ENCODE data around the gene CTDSPL.

CTDSPL gene

DNA sequence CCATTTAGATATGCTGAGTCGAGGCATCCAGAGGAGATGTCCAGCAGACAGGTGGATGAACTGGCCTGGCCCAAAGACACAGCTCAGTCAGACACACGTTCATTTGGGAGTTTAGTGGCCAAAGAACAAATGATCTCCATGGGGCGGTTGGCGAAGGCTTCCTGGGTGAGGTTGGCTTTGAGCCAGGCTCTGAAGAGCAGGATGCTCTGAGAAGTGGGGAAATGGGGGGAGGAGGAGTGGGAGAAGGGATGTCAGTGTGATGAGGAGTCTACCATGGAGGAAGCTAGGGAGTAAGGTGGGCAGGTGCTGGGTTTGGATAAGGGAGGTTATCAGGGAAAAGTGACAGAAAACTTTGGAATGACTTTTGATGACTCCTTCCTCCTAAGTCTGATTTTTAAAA is 81.4 kb downstream of the CTDSPL start:
- no peak for DNase-seq (ENCODE audit: low read depth in 2 of 2)

DNA sequence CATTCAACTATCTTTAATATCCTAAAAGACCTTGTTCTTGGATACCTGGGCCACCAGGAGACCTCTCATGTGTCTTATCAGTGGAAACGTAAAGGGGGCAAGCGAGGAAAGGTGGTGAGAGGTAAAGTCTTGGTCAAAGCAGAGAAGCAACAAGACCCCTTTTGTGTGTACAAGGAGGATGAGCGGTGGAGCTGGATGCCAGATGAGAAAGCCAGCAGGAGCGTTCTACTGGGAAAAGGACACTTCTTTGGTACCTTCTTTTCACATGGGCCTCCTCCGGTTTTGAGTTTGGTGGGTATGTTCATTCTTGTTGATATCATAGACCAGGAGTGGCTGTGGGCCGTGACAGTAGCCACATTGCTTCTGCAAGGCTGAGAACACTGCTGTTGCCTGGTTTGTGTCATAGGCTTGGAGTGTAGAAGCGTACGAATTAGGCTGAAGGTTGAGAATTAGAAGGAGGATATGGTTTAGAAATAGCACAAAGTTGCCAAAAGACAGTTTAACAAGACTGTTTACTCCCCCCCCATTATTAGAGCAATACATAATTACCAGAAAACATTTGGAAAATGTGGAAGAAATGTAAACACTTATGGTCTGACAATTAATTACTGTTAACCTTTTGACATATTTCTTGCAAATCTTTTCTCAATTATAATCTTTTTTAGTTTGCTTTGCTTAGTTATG is 82.1 kb downstream of the CTDSPL start:
- DNase-seq (ENCODE audit: low read depth in 2 of 2) = no peak

DNA sequence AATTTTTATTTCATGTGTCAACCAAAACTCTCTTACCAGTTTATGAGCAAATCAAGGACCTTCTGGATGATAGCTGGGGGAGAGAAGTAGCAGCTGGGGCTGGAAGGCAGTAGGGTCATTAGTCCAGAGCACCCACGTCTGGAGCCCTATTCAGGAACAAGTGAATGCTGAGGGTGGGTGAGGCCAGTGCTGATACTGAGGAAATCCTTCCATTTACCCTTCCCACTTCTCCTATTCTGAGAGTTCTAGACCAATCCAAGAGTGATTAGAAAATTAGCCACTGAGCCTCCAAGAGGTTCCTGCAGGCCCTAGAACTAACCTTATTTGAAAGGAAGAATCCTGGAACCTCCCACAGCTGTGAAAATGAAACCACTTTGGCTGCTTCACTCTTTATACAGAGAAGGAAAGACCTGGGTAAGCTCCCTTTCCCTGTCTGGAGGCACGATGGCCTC is 82.7 kb downstream of the CTDSPL start:
- DNase-seq (ENCODE audit: low read depth in 2 of 2) = no peak

DNA sequence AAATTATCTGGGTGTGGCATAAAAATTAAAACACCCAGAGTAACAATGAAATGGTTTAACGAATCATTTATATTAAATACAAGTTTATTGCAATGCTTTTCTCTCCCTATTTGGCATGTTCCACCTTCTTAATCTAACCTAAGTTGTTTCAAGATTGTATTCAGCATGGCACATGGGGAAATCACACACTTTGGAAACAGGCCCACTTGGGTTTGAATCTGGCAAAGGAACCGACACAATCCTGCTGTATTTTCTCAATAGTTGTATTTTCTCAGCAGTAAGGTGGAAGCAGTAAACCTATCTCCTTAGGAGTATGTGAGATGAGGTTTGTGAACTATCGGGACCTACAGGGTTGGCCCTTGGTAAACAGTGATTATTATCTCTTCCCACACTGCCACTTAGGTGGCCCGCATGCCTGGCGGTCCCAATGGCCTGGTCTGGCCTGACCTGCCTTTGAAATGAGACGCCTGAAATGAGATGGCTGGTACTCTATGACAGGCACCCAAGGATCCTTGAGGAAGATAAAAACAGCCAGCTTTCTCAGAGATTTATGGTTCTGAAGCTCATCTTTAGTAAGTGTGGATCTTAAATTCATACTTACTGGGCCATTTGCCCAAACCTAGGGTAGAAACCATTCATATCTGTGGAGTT is 83.6 kb downstream of the CTDSPL start:
- DNase-seq (ENCODE audit: low read depth in 2 of 2) = no peak

DNA sequence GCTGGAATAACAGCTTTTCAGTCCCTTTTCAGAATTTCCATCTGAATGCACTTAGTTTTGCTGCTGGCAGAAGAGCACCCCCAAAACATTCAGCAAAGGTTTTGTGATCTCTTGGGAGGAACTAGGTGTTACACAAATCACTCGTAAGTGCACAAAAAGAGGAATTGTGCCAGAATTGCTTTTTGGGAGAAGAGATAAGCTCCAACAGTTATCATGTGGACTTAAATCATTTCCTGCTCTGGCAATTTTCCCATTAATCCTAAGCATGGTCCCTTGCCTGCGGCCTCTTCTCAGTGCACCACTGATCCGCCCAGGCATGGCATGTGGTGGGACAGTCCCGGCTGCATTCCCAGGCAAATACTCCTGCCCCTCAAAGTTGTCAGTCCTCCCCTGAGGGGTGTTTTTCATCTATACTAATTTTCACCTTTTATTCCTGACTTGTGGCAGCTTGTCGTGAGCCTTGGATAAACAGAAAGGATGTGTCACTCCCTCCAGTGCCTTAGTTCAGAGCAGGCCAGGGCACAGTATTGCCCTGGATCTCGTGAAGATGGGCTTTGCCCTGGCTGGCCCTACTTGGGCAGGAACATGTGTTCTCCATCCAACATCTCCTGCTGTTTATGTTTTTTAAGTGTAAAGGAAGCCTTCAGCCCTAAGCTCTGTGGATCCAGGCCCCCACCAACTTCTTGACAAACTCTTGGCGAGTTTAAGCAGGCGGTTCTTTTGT is 84.3 kb downstream of the CTDSPL start:
- no peak for DNase-seq (ENCODE audit: low read depth in 2 of 2)

DNA sequence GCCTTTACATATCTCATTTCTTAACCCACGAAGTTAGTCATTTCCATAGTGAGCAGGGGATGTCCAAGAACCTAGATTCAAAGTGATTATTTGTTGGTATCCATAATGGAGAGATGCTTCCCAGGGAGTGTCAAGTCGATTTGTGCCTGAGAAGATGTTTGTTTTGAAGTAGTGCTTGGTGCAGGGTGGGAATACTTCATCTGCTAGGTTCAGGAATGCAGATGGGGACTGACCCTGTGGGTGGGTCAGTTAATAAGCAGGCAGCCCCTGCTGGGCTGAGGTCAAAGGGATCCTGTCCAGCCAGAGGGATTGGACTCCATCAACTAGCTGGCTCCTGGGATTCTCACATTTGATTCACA is 84.8 kb downstream of the CTDSPL start:
- no peak for DNase-seq (ENCODE audit: low read depth in 2 of 2)

DNA sequence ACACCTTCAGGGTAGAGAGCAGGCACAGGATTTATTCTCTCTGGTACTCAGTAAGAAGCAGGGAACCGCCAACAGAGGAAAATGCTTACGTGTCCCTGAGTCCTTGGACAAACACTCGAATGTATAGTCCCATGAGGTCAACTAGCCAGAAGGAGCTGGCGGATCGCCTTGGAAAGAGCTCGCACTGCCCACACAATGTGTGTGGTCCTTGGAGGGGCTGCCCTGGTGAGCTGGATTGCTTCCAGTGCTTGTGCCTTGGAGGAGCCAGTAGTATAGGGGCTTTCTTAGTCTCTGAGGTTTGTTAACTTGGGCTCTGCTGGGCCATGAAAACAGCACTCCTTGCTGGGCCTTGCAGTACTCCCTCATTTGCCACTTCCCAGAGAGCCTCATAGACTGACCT is 88.2 kb downstream of the CTDSPL start:
- no peak for DNase-seq (ENCODE audit: low read depth in 2 of 2)

DNA sequence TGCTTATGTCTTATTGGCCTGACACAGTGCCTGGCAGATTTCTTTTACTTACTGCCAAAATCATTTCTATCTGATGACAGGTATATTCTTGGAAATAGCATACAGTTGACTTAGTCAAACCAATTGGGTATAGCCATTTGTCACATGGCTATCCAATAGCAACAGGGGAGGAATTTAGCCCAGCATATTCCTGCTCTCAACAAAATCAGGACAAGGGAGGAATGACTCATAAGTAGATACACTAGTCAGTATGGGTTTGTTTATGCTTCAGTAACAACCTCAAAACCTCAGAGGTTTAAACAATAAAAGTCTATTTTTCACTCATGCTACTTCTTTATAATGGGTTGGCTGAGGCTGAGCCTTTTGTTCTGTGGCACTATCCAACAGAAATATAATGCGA is 90.9 kb downstream of the CTDSPL start:
- DNase-seq (ENCODE audit: low read depth in 2 of 2) = no peak

DNA sequence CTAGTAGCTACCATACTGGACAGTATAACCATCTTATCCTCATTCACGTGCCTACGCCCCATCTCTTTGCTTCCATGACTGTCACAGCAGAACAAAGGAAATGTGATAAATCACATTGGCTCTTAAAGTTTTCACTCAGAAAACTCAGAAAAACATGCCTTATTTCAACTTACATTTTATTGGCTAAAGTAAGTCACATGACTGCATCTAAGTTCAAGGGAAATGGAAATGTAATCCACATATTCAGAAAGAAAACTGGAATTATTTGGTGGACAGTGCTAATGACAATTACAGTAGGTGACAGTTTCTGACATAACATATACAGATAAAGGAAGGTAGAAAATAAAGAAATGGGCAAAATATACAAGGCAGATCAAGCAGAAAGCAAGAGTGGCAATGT is 91.5 kb downstream of the CTDSPL start:
- no peak for DNase-seq (ENCODE audit: low read depth in 2 of 2)

DNA sequence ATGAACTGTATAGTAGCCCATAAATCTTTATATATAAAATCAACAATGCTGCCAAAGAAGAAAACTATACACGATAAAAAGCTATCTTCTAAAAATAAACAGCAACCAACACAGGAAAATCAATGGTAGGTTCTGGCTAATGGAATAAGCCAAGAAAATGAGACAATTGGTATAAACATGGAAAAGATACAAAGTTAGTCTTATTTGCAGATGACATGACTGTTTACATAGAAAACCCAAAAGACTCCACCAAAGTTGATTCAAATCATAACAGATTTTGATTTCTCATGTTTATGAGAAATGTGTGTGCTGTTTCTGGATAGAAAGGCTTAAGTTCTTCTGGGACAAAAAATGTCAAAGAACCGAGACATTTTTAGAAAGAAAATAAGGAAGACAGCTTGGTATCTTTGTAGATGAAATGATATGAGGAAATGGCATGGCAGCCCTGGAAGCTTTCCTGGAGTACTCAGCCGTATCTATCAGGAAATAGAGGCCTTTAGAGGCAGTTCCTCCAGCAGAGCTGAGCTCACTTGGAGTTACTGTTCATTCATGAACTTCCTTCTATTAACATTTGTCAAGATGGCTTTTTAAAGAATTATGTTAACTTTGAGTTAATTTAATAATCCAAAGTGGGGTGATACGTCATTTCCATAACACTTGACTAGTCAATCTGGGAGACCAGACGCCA is 92.2 kb downstream of the CTDSPL start:
- DNase-seq (ENCODE audit: low read depth in 2 of 2) = no peak

DNA sequence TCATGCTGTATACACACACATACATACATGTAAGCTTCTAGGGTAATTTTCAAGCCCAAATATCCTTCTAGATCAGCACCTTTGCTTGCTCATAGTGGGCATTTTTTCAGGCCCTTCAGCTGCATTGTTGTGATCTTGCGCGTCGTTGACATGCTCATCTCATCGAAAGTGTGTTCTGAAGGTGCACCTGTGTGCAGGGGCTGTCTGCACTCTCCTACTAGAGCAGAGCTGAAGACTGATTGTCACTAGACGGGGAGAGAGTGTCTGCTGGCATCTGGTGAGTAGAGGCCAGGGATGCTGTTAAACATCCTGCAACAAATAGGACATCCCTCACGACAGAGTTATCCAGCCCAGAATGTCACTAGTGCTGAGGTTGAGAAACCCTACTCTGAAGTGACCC is 93.2 kb downstream of the CTDSPL start:
- DNase-seq (ENCODE audit: low read depth in 2 of 2) = no peak

DNA sequence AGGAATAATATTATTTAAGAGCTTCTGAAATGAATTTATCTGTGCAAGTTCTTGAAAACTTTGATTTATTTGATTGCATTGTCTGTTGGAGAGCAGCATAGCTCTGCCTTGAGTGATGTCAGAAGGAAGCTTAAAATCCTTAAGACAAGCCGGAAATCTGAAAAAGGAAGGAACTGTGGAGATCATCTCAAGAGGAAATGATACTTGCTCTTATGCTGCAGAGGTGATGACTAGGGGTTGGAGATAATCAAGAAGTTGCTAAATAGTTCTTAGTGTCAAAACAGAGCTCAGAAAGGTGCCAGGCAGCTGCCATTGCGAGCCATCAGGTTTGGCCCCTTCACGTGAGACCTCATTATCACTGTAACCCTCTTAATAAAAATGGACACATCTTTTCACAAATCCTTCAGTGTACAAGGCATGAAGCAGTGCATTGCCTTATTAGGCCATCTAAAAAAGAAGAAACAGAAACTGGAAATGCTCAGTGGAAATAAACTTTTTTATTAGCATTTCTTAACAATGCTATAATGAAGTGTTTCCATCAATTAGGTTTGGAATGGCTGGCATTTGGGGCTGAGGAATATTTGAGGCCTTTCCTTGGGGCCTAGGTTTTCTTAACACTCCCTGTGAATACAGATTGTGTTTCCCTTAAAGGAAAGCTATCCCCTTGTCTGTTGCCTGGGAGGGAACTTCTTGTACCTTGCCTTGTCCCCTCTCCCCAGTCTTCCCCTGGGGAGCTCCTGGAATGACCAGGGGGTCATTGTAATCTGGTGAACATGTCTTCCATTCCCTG is 94.4 kb downstream of the CTDSPL start:
- no peak for DNase-seq (ENCODE audit: low read depth in 2 of 2)

DNA sequence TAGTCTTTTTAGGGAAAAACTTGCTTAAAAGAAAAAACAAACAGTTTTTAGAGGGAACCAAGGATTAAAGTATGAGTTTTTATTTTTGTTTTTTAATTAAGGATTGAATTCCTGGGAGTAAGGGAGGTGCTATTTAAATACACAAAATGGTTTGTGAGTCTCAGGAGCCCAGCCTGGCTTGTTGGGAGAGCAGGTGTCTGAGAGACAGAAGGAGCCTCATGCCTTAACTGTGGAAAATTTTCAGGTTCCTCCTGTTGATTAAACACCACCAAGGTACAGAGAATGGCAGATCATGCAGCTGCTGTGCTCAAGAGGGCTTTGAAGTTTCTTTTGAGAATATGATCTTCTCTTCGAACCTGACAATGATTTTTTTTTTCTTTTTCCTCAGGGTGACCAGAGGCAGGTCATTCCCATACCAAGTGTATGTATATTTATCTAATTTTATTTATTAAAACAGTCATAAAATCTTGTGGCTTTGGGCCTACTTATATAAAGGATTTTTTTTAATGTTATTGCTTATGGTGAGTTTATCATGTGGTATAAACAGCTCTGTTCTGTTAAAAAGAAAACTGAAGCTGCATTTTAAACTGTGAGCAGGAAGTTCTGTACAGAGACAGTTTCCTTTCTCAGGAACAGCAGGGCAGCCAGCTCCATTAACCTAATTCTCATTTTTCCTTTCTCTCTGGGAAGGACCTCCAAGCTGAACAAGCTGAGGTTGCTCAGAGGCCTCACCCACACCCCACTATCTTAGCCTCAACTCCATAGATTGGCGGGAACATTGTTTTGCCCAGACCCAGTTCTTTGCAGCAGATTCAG is 95.3 kb downstream of the CTDSPL start:
- DNase-seq (ENCODE audit: low read depth in 2 of 2) = no peak

DNA sequence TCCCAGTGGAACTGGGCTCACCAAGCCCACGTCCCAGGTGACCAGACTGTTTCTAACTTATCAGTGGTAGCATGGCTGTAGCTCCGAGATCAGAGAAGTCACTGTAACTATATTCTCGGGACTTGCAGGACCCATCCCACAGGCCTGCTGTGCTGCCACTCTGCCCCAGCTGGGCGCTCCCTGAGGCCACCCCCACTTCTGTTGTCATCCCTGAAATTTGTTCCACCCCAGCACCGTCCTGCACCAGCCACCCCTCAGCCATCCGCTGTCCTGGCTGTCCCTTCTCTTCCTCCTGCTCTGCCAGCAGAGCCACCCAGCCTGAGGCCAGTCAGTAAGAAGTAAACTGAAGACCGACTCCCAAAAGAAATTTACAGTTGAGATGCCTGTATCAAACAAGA is 95.9 kb downstream of the CTDSPL start:
- no peak for DNase-seq (ENCODE audit: low read depth in 2 of 2)

DNA sequence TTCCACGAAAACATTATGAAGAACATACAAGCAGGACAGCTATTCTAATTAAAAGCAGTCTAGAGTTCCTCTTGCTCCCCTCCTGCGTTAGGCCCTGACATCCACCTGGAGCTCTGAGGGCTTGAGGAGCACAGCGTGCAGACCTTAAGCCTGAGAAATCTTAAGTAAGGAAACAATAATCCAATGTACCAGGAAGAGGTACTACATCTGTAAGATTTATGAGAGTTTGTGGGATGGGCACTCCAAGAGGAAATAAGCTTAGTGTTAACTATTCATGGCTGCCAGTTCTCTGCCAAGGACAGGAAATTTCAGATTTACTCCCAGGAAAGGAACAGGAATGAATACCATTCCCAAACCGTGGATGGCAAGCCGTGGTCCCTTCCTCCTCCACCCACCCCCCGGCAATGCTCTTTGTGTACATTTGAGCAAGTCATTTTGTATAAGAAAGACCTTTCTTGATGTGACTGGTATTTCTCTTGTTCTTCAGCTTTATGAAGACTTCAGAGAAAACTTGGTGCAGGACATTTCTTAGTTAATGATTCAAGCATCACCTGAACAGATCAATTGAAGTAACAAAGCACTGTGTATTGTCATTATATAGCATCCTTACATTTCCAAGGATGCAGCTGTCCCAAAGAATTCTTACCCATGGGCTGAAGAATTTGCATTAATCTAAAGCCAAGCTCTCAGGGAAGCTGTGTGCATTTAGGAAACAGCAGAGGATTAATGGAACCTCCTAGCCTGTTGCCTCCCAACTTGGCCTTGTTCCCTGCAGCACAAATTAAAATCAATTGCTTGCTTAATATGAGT is 100.1 kb downstream of the CTDSPL start:
- DNase-seq (ENCODE audit: low read depth in 2 of 2) = no peak

DNA sequence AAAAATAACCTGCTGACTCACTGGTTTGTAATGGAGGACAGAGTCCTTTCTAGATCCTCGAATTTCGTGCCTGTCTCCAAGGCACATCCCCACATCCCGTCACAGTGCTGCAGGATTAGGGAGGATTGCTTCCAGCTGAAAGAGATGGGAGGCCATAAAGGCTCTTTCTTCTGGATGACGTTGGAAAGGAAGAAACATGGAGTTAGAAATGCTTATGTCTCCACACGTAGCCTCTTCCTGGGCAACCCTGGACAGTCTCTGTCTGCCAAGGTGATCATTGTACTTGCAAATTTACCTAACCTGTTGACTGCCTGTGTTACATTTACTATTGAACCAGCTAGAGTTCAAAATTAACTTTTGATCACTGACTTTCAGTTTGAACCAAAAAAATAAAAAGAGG is 101.3 kb downstream of the CTDSPL start:
- DNase-seq (ENCODE audit: low read depth in 2 of 2) = no peak

DNA sequence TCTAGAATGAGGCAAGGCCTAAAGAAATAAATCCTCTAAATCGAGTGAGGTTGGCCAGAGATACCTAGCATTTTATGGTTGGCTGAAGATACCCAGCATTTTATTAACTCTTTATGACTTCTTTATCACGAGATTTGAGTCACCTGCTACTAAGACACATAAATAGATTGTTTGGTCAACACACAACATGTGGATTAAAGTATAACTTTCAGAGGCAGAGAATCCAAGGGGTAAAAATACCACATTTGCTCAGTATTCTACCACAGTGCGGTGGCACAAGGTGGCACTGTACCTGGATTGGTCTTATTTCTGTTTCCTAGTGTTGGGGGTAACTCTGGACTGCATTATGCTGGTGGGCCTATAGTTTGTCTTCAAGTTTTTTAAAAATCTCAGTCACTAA is 102.0 kb downstream of the CTDSPL start:
- no peak for DNase-seq (ENCODE audit: low read depth in 2 of 2)

DNA sequence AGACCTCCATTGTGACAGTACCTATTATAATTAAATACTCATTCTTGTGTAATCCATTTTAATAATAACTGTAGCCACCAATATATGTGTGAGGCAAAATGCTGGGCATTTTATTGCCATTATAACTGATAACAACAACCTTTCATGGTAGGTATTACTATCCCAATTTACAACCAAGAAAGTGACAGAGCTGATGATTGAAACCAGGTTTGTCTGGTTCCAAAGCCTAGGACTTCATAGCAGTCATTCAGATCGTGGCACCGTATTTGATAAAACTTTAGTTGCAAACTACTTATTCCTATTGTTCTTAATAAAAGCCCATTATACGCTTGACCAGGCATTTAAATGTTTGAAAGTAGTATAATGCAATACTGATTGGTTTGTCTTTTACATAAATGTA is 102.5 kb downstream of the CTDSPL start:
- DNase-seq (ENCODE audit: low read depth in 2 of 2) = no peak

DNA sequence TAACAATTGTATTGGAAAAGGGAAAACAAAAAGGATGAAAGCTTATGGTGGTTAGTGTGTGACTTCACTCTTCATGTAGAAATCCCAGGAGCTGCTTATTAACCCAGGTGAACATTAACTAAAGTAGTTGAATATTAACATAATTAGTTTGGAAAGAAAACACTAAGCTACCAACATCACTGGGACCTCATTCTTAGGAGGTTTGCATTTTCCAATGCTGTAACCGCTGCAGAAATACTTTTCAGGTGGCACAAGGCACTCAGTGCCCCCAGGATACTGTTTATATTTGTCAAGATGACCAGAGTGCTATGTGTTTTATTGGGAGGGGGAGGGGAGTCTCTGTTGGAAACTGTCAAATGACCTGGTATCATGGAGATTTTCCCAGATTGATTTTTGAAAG is 103.0 kb downstream of the CTDSPL start:
- no peak for DNase-seq (ENCODE audit: low read depth in 2 of 2)

DNA sequence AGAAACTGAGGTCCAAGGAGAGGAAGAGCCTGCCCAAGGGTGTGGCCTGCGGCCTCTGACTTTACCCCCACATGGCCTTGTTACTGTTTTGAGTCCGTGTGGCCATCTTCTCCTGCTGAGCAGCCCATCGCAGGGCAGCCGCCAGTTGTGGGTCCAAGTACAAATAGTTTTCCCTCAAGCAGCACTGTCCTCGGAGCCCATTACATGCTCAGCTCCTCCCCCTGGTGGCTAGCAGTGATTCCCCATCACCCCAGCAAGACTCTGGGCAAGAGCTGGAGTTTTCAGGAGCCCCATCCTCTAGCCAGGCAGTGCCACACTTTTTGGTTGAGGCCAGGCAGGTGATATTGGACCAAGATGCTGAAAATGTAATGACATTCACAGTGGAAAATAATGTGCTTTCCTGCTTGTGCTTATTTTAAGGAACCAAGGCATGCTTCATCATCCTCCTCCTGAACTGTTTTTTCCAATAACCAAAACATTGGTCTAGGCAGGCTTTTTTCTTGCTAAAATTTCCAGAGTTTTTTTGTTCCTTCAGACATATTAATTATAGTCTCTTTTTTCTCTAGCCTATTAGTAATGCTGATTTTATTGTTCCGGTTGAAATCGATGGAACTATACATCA is 105.7 kb downstream of the CTDSPL start:
- peak; percentile 6 to 16 for DNase-seq (ENCODE audit: low read depth in 2 of 2)

Measured in stimulated activated CD8-positive, alpha-beta memory T cell treated with anti-CD3 and anti-CD28 coated beads, Interleukin-2, amount 100 ng/mL, for 1 hour (primary cell).